ENCODE data around the gene GRIK4.

DNA sequence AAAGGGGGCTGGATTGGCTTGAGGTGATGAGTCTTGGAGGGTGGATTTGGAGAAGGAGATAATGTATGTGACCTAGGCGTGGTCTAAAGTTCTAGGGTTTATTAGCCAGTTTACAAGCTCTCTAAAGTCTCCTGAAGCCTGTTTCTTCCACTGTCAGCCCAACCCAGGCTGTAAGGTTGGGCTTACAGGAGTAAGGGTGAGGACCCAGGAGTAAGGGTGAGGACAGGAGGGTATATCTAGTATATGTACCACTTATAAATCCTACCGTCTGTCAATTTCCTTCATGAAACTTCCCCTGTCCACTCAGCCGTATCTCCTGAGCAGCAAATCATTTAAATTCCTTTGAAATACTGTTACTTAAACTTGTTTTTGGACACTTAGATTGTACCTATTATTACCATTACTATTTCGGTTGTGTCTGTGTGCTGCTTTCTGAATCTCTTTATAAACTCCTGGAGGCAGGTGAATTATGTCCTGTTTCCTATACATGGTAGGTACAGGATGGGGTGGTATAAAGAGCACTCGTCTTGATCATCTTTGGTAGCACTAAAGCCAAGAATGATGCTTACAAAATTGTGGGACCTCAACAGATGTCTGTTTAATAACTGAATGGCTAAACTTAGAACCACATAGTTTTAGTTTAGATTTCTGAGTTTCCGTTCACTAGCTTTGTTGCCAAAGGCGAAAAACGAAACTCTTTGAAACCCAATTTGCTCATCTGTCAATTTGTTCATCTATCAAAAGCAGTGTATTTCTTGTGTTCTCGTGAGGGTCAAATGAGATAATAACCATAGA lies 192.0 kb downstream of the GRIK4 start:
- TF ChIP-seq EZH2 (IDR thresholded peaks at IDR 0.05; ENCODE audit: insufficient read depth, poor library complexity, severe bottlenecking): no peak
- TF ChIP-seq EZH2phosphoT487 (IDR thresholded peaks at IDR 0.05; ENCODE audit: insufficient read depth, low read depth): no peak
